K562 (cell line): Measurements from ENCODE around the gene FADS1. TPM values are rescaled to one million over a fixed set of nuclear protein-coding genes. Genes with fewer than 3 reads are reported as not detected.

Experiments used
- ARID2 ChIP-seq: fragments of 450-650 bp; IDR thresholded peaks from 2 replicates; pipeline ENCODE4 v1.6.1; 2017; ENCODE audit warnings: antibody characterized with exemption, mild to moderate bottlenecking
- CHD4 ChIP-seq: fragments of 200-600 bp; sonication (generic); IDR thresholded peaks from 3 replicates; pipeline ENCODE4 v1.6.1; 2012; ENCODE audit warnings: low read depth, mild to moderate bottlenecking, mixed read lengths, low read length, inconsistent platforms; ENCODE audit not compliant: insufficient read depth, insufficient replicate concordance, poor library complexity, severe bottlenecking
- E2F1 ChIP-seq: sonication (generic); formaldehyde crosslinking; IDR thresholded peaks from 2 replicates; pipeline ENCODE4 v1.8.1; 2023; ENCODE audit warnings: mild to moderate bottlenecking, missing genetic modification reagents, moderate library complexity
- HDAC6 ChIP-seq: IDR thresholded peaks from 2 replicates; pipeline ENCODE4 v1.6.1; 2012; ENCODE audit warnings: low read depth, mild to moderate bottlenecking, control low read depth, inconsistent platforms, low read length, moderate library complexity
- HES1 ChIP-seq: fragments of 450-650 bp; IDR thresholded peaks from 2 replicates; pipeline ENCODE4 v1.6.1; 2016; ENCODE audit warnings: low read depth, mild to moderate bottlenecking, moderate library complexity
- KDM1A ChIP-seq, 2 experiments: fragments of 450-650 bp; IDR thresholded peaks; 2 replicates each; pipeline ENCODE4 v1.6.1; 2016; ENCODE audit warnings: mild to moderate bottlenecking in 2 of 2
- MAFK ChIP-seq: IDR thresholded peaks from 2 replicates; pipeline ENCODE4 v1.6.1; 2011; ENCODE audit warnings: low read length, improper control_type of control experiment
- MCM2 ChIP-seq: fragments of 450-650 bp; IDR thresholded peaks from 2 replicates; pipeline ENCODE4 v1.6.1; 2017; ENCODE audit warnings: low read depth, mild to moderate bottlenecking
- MYNN ChIP-seq, 2 experiments: sonication (generic); formaldehyde crosslinking in 1 of 2; IDR thresholded peaks; 2 replicates each; pipeline versions ENCODE4 v1.5.0 to v1.6.1; 2016 to 2020; ENCODE audit warnings: antibody characterized with exemption in 1 of 2, missing genetic modification reagents in 1 of 2
- POLR2G ChIP-seq: fragments of 200-400 bp; formaldehyde crosslinking; IDR thresholded peaks from 2 replicates; pipeline ENCODE4 v1.6.1; 2017; ENCODE audit warnings: low read depth, mild to moderate bottlenecking, antibody characterized with exemption, low read length, moderate library complexity
- RNF219 ChIP-seq: fragments of 250-450 bp; sonication (Bioruptor Pico); IDR thresholded peaks from 2 replicates; pipeline ENCODE4 v1.5.0; 2022; ENCODE audit warnings: mild to moderate bottlenecking
- SFPQ ChIP-seq: fragments of 200-400 bp; formaldehyde crosslinking; IDR thresholded peaks from 2 replicates; pipeline ENCODE4 v1.6.1; 2017; ENCODE audit warnings: mild to moderate bottlenecking, low read depth, low read length, moderate library complexity
- UBTF ChIP-seq, 2 experiments: IDR thresholded peaks; 2 replicates each; pipeline ENCODE4 v1.6.1; 2012; ENCODE audit warnings: improper control_type of control experiment in 2 of 2, low read depth in 2 of 2, low read length in 2 of 2, borderline replicate concordance in 1 of 2
- ZFX ChIP-seq: sonication (generic); formaldehyde crosslinking; IDR thresholded peaks from 2 replicates; pipeline ENCODE4 v1.8.0; 2022; ENCODE audit warnings: mild to moderate bottlenecking, missing genetic modification reagents, moderate library complexity
- polyA plus RNA-seq, 8 experiments: library from polyadenylated mRNA; depleted of rRNA in 4 of 8; stranded (reverse) in 5 of 8; unstranded in 3 of 8; fragments of >200 nt; fragmentation: Nextera tagmentation in 2 of 8; fragmentation: Illumina TruSeq in 1 of 8; extraction: Ambion mirVana in 2 of 8; extraction: Trizol in 1 of 8; gene quantifications; 2 replicates each; pipeline versions ENCODE4 v1.2.1 to v1.2.3, GENCODE V29; 2011 to 2014; ENCODE audit warnings: inconsistent platforms in 1 of 8, missing spikeins in 1 of 8
- total RNA-seq, 7 experiments: library from RNA; depleted of rRNA in 6 of 7; stranded (reverse); fragments of >200 nt in 6 of 7; fragmentation: Illumina TruSeq in 2 of 7; extraction: Trizol in 2 of 7; gene quantifications; 2 replicates each; pipeline versions ENCODE4 v1.2.1 to v1.2.3, GENCODE V29; 2011 to 2021; ENCODE audit warnings: low replicate concordance in 1 of 7
- TF ChIP-seq, protein P1 (sequence below), 2 experiments: fragments of 450-650 bp; IDR thresholded peaks; 2 replicates each; pipeline ENCODE4 v1.6.1; 2016

Gene FADS1
- total and polyA plus RNA-seq, 9 of the 15 experiments (the other 6 are each of a cell fraction or from before 2014, with no cell fraction given): 110 to 864 (median 364) TPM

GRCh38 chr11:61800331-61801281, 16.2 kb downstream of the FADS1 start (continued):
- no peak for TF ChIP-seq RNF219 (CRISPR knock-in tag)
- TF ChIP-seq HES1: 0 out of 2 replicates have a peak, but pooled peaks have one; percentile 40
- peak; percentile 62 for TF ChIP-seq MAFK
- TF ChIP-seq CHD4: no peak
- peak; percentile 85 to 88 for TF ChIP-seq KDM1A (IDR thresholded peaks at IDR 0.05)
- TF ChIP-seq POLR2G: no peak
- no peak for TF ChIP-seq SFPQ
- TF ChIP-seq, protein P1, sequence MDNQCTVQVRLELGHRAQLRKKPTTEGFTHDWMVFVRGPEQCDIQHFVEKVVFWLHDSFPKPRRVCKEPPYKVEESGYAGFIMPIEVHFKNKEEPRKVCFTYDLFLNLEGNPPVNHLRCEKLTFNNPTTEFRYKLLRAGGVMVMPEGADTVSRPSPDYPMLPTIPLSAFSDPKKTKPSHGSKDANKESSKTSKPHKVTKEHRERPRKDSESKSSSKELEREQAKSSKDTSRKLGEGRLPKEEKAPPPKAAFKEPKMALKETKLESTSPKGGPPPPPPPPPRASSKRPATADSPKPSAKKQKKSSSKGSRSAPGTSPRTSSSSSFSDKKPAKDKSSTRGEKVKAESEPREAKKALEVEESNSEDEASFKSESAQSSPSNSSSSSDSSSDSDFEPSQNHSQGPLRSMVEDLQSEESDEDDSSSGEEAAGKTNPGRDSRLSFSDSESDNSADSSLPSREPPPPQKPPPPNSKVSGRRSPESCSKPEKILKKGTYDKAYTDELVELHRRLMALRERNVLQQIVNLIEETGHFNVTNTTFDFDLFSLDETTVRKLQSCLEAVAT (IDR thresholded peaks at IDR 0.05): no peak
- no peak for TF ChIP-seq UBTF (IDR thresholded peaks at IDR 0.05; ENCODE audit: borderline replicate concordance in 1 of 2, low read depth in 2 of 2, low read length in 2 of 2)
- TF ChIP-seq MCM2: no peak
- TF ChIP-seq E2F1 (CRISPR knock-in tag): no peak
- peak; percentile 51; the same call in 1 of the 2 replicates for TF ChIP-seq MYNN (IDR thresholded peaks at IDR 0.05)
- TF ChIP-seq MYNN (CRISPR knock-in tag; IDR thresholded peaks at IDR 0.05): no peak
- no peak for TF ChIP-seq ARID2
- no peak for TF ChIP-seq ZFX (CRISPR knock-in tag)
- no peak for TF ChIP-seq HDAC6
